ENCODE data around the gene PKNOX2.

Gene PKNOX2

GRCh38 chr11:125261588-125261987, 97.0 kb downstream of the PKNOX2 start:
- no peaks in the 10 kb centered on the region for H3K79me2 ChIP-seq (ENCODE audit: control insufficient read depth, low read length)
- no peaks in the 10 kb centered on the region for H3K4me1 ChIP-seq (ENCODE audit: control insufficient read depth, low read length)
- H3F3A ChIP-seq (ENCODE audit: control insufficient read depth, insufficient read depth), result no peaks in the 10 kb centered on the region
- H3K9me2 ChIP-seq (replicated peaks; ENCODE audit: control insufficient read depth, low read length), result no peaks in the 10 kb centered on the region
- no peak overlapping the region for H3K4me2 ChIP-seq (ENCODE audit: low read length)
- no peak overlapping the region for H3K27ac ChIP-seq (ENCODE audit: low read depth, low read length)
- H3K4me3 ChIP-seq (ENCODE audit: low read length), result no peak overlapping the region
- H4K20me1 ChIP-seq (ENCODE audit: control insufficient read depth, insufficient read depth, low read depth, low read length), result no peaks in the 10 kb centered on the region
- peaks cover 9% of the 10 kb centered on the region; the same call in 1 of the 2 replicates for H3K27me3 ChIP-seq (ENCODE audit: control insufficient read depth, low read length)
- H3K9me3 ChIP-seq (ENCODE audit: control insufficient read depth, insufficient read depth, low read length), result no peaks in the 10 kb centered on the region
- H3K36me3 ChIP-seq (ENCODE audit: control insufficient read depth, low read length), result no peaks in the 10 kb centered on the region
- TF ChIP-seq EZH2phosphoT487 (IDR thresholded peaks at IDR 0.05; ENCODE audit: borderline replicate concordance, low read length), result no peak
- TF ChIP-seq, protein P1, sequence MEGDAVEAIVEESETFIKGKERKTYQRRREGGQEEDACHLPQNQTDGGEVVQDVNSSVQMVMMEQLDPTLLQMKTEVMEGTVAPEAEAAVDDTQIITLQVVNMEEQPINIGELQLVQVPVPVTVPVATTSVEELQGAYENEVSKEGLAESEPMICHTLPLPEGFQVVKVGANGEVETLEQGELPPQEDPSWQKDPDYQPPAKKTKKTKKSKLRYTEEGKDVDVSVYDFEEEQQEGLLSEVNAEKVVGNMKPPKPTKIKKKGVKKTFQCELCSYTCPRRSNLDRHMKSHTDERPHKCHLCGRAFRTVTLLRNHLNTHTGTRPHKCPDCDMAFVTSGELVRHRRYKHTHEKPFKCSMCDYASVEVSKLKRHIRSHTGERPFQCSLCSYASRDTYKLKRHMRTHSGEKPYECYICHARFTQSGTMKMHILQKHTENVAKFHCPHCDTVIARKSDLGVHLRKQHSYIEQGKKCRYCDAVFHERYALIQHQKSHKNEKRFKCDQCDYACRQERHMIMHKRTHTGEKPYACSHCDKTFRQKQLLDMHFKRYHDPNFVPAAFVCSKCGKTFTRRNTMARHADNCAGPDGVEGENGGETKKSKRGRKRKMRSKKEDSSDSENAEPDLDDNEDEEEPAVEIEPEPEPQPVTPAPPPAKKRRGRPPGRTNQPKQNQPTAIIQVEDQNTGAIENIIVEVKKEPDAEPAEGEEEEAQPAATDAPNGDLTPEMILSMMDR (IDR thresholded peaks at IDR 0.05; ENCODE audit: low read depth, low read length, poor library complexity, severe bottlenecking), result no peak

GRCh38 chr11:125262194-125262829, 97.8 kb downstream of the PKNOX2 start:
- Histone ChIP-seq H3K4me3 (ENCODE audit: low read length) (no peak overlapping the region), H3K79me2 (ENCODE audit: control insufficient read depth, low read length) (no peaks in the 10 kb centered on the region), H3K4me1 (ENCODE audit: control insufficient read depth, low read length) (no peaks in the 10 kb centered on the region), H3K9me3 (ENCODE audit: control insufficient read depth, insufficient read depth, low read length) (no peaks in the 10 kb centered on the region), H3K4me2 (ENCODE audit: low read length) (no peak overlapping the region), H3K27ac (ENCODE audit: low read depth, low read length) (no peak overlapping the region), H3F3A (ENCODE audit: control insufficient read depth, insufficient read depth) (no peaks in the 10 kb centered on the region), H3K27me3 (ENCODE audit: control insufficient read depth, low read length) (peaks cover 9% of the 10 kb centered on the region; the same call in 1 of the 2 replicates), H4K20me1 (ENCODE audit: control insufficient read depth, insufficient read depth, low read depth, low read length) (no peaks in the 10 kb centered on the region), H3K9me2 (replicated peaks; ENCODE audit: control insufficient read depth, low read length) (no peaks in the 10 kb centered on the region), H3K36me3 (ENCODE audit: control insufficient read depth, low read length) (no peaks in the 10 kb centered on the region)
- no peak for TF ChIP-seq EZH2phosphoT487 (IDR thresholded peaks at IDR 0.05; ENCODE audit: borderline replicate concordance, low read length)
- TF ChIP-seq, protein P1 (IDR thresholded peaks at IDR 0.05; ENCODE audit: low read depth, low read length, poor library complexity, severe bottlenecking), result no peak

- no peaks in the 10 kb centered on the region for H4K20me1 ChIP-seq (ENCODE audit: control insufficient read depth, insufficient read depth, low read depth, low read length)
- H3K9me2 ChIP-seq (replicated peaks; ENCODE audit: control insufficient read depth, low read length), result no peaks in the 10 kb centered on the region
- H3K27ac ChIP-seq (ENCODE audit: low read depth, low read length), result no peak overlapping the region
- H3F3A ChIP-seq (ENCODE audit: control insufficient read depth, insufficient read depth), result no peaks in the 10 kb centered on the region
- H3K79me2 ChIP-seq (ENCODE audit: control insufficient read depth, low read length), result no peaks in the 10 kb centered on the region
- TF ChIP-seq EZH2phosphoT487 (IDR thresholded peaks at IDR 0.05; ENCODE audit: borderline replicate concordance, low read length), result no peak
- TF ChIP-seq, protein P1 (IDR thresholded peaks at IDR 0.05; ENCODE audit: low read depth, low read length, poor library complexity, severe bottlenecking), result no peak
- H3K4me2 ChIP-seq (ENCODE audit: low read length), result no peak overlapping the region
- no peak overlapping the region for H3K4me3 ChIP-seq (ENCODE audit: low read length)
- no peaks in the 10 kb centered on the region for H3K4me1 ChIP-seq (ENCODE audit: control insufficient read depth, low read length)
- H3K27me3 ChIP-seq (ENCODE audit: control insufficient read depth, low read length), result peaks cover 9% of the 10 kb centered on the region; the same call in 1 of the 2 replicates
- no peaks in the 10 kb centered on the region for H3K9me3 ChIP-seq (ENCODE audit: control insufficient read depth, insufficient read depth, low read length)
- no peaks in the 10 kb centered on the region for H3K36me3 ChIP-seq (ENCODE audit: control insufficient read depth, low read length)
Measured at GRCh38 chr11:125262830-125263218, 98.3 kb downstream of the PKNOX2 start.

Measured in DOHH2 (cell line).